Measurements from ENCODE around the gene CERK. TPM values are rescaled to one million over a fixed set of nuclear protein-coding genes. Genes with fewer than 3 reads are reported as not detected.

Gene CERK
- total and polyA plus RNA-seq, 2 of the 13 experiments (the other 11 are each of a cell fraction or from before 2014, with no cell fraction given) = 40.3 to 41.9 TPM

DNA sequence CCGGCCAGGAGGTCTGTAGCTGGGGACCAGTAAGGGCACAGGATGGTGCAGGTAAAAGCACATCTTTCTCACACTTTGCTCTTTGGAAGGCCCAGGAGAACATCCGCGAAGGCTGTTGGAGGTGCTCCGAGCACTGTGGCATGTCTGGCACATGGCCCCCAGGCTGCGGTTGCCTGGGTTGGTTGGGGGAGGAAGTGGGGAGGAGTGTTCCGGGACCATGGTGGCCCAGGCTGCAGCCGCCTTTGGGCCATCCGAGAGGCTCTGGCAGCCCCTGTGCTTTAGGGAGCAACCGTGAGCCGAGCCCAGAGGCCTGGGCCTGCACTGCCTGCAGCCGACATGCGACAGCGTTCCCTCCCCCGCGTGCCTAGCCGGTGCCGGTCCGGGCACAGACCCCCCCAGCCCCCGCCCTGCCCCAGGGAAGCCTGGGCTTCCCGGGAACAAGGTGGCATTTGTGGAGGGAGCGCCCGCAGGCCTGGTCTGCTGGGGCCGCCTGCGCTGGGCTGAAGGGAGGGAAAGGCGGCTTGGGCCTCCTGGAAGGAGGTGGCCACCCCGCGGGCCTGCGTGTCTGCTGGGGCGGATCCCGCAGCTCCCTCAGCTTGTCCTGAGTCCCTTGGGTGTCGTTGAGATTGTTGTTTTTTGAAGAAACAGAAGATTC, 59.9 kb downstream of the CERK start:
- no peak for DNase-seq (ENCODE audit: low spot score)
- no peaks in the 10 kb centered on the region for H4K20me1 ChIP-seq (ENCODE audit: insufficient read depth, low read length)
- H3K4me1 ChIP-seq (ENCODE audit: insufficient read depth, low read length) = no peaks in the 10 kb centered on the region
- intact Hi-C loops (cut with micrococcal nuclease; ENCODE audit: unreplicated experiment) = no loop called here
- no peak for FAIRE-seq
- H3K4me2 ChIP-seq (ENCODE audit: low read depth, low read length) = no peak overlapping the region
- ChIA-PET POLR2A (no interaction called here), CTCF (ENCODE audit: low intra/inter-chr PET ratio, low total read pairs) (no interaction called here)
- no peak overlapping the region for H3K9ac ChIP-seq (ENCODE audit: insufficient read depth, low read depth, low read length)
- no peak for ATAC-seq
- no TSS peak for BruUV-seq (replicated peaks)
- TF ChIP-seq HNF4A (CRISPR knock-in tag; IDR thresholded peaks at IDR 0.05) (no peak), NRL (CRISPR knock-in tag; IDR thresholded peaks at IDR 0.05; ENCODE audit: borderline replicate concordance) (no peak), NCOA1 (CRISPR knock-in tag; IDR thresholded peaks at IDR 0.05) (no peak), KAT7 (CRISPR knock-in tag; IDR thresholded peaks at IDR 0.05; ENCODE audit: borderline replicate concordance) (no peak), PITX1 (CRISPR knock-in tag; IDR thresholded peaks at IDR 0.05) (no peak), SRY (CRISPR knock-in tag; IDR thresholded peaks at IDR 0.05) (no peak), RFXANK (CRISPR knock-in tag; IDR thresholded peaks at IDR 0.05) (no peak), ZNF616 (CRISPR knock-in tag; IDR thresholded peaks at IDR 0.05; ENCODE audit: low read depth) (no peak), ZNF670 (CRISPR knock-in tag; IDR thresholded peaks at IDR 0.05; ENCODE audit: borderline replicate concordance) (no peak), ZNF878 (CRISPR knock-in tag; IDR thresholded peaks at IDR 0.05) (no peak), ELF3 (CRISPR knock-in tag; IDR thresholded peaks at IDR 0.05) (no peak)
- TF ChIP-seq, protein P1, sequence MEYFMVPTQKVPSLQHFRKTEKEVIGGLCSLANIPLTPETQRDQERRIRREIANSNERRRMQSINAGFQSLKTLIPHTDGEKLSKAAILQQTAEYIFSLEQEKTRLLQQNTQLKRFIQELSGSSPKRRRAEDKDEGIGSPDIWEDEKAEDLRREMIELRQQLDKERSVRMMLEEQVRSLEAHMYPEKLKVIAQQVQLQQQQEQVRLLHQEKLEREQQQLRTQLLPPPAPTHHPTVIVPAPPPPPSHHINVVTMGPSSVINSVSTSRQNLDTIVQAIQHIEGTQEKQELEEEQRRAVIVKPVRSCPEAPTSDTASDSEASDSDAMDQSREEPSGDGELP (IDR thresholded peaks at IDR 0.05; ENCODE audit: borderline replicate concordance, low read depth) = no peak
- TF ChIP-seq, protein P2, sequence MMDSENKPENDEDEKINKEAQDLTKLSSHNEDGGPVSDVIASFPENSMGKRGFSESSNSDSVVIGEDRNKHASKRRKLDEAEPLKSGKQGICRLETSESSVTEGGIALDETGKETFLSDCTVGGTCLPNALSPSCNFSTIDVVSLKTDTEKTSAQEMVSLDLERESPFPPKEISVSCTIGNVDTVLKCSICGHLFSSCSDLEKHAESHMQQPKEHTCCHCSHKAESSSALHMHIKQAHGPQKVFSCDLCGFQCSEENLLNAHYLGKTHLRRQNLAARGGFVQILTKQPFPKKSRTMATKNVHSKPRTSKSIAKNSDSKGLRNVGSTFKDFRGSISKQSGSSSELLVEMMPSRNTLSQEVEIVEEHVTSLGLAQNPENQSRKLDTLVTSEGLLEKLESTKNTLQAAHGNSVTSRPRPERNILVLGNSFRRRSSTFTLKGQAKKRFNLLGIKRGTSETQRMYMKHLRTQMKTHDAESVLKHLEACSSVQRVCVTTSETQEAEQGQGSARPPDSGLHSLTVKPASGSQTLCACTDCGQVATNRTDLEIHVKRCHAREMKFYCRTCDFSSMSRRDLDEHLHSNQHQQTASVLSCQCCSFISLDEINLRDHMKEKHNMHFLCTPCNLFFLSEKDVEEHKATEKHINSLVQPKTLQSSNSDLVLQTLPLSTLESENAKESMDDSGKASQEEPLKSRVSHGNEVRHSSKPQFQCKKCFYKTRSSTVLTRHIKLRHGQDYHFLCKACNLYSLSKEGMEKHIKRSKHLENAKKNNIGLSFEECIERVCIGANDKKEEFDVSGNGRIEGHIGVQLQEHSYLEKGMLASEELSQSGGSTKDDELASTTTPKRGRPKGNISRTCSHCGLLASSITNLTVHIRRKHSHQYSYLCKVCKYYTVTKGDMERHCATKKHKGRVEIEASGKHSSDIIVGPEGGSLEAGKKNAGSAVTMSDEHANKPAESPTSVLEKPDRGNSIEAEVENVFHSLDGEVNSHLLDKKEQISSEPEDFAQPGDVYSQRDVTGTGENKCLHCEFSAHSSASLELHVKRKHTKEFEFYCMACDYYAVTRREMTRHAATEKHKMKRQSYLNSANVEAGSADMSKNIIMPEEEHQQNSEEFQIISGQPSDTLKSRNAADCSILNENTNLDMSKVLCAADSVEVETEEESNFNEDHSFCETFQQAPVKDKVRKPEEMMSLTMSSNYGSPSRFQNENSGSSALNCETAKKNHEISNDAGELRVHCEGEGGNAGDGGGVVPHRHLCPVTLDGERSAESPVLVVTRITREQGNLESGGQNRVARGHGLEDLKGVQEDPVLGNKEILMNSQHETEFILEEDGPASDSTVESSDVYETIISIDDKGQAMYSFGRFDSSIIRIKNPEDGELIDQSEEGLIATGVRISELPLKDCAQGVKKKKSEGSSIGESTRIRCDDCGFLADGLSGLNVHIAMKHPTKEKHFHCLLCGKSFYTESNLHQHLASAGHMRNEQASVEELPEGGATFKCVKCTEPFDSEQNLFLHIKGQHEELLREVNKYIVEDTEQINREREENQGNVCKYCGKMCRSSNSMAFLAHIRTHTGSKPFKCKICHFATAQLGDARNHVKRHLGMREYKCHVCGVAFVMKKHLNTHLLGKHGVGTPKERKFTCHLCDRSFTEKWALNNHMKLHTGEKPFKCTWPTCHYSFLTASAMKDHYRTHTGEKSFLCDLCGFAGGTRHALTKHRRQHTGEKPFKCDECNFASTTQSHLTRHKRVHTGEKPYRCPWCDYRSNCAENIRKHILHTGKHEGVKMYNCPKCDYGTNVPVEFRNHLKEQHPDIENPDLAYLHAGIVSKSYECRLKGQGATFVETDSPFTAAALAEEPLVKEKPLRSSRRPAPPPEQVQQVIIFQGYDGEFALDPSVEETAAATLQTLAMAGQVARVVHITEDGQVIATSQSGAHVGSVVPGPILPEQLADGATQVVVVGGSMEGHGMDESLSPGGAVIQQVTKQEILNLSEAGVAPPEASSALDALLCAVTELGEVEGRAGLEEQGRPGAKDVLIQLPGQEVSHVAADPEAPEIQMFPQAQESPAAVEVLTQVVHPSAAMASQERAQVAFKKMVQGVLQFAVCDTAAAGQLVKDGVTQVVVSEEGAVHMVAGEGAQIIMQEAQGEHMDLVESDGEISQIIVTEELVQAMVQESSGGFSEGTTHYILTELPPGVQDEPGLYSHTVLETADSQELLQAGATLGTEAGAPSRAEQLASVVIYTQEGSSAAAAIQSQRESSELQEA (CRISPR knock-in tag; IDR thresholded peaks at IDR 0.05; ENCODE audit: not compliant biosample characterization) = no peak
- no peak overlapping the region for H2AFZ ChIP-seq (ENCODE audit: low read length)
- in situ Hi-C loops (cut with HindIII; ENCODE audit: extremely low pct_ligation_motif_present, low pct_unique_long_range_greater_than_20kb) = no loop called here
- no peak overlapping the region for H3K27ac ChIP-seq (ENCODE audit: extremely low read length, insufficient read depth, low read length)
- H3K36me3 ChIP-seq (replicated peaks in 1 of 2; ENCODE audit: control insufficient read depth in 1 of 2, insufficient read depth in 2 of 2, low read length in 2 of 2) = peaks cover 2% of the 10 kb centered on the region in 2 experiments; a peak in 2 of 5 replicates
- no peaks in the 10 kb centered on the region for H3K9me3 ChIP-seq (ENCODE audit: low read length)
- over 99% methylated on average over 12 of the region's 31 CpGs for WGBS (ENCODE audit: low lambda C conversion rate)
- H3K79me2 ChIP-seq (ENCODE audit: insufficient read depth, low read length) = no peaks in the 10 kb centered on the region
- no peak overlapping the region for H3K4me3 ChIP-seq (replicated peaks in 1 of 3; ENCODE audit: insufficient read depth in 1 of 3, low read depth in 2 of 3, low read length in 3 of 3)
- no peaks in the 10 kb centered on the region for H3K27me3 ChIP-seq (ENCODE audit: control insufficient read depth in 1 of 2, insufficient read depth in 2 of 2, low read length in 2 of 2)

All from HepG2 (cell line).